ENCODE data around the gene RTN4R.
A peak's percentile ranks its signal among the peaks of the same experiment; 100 is the strongest.

RTN4R gene

DNA sequence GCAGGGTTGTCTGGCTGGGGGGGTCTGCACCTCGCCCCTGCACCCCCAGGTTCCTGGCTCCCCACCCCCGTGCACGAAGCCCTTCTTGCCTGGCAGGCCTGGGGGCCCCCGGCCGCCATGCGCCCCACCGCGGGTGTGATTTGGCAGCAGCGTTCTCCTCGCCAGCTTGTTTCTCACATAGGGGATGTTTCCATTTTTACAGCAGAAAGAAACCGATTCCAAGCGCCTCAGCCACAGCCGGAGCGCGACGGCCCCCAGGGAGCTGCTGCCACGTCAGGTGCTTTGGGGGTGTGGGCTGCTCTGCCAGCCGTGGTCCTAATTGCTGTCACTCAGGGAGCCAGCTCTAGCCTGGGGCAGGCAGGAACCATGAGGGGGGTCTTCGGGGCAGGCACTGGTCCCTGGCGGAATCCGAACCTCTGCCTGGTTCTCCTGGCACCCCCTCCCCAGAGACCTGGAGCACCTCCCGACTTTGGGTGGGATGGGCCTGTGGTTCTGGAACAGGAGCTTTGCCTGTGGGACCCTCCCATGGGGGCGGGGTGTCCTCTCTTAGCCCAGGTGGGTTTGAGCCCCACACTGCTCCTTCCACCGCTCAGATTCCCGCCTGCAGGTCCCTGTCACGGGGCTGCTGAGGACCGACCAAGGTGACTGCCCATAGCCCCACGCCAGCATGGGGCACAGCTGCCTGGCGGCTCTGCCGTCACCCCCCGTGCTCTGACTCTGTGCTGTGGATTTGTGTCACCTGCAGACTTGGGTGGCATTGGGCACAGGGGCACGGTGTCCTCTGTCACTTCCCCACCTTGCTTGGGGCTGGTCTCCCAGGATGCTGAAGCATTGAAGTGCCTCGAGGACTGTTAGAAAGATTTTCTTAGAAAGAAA, 54.0 kb downstream of the RTN4R start:
- DNase-seq (ENCODE audit: low spot score) = no peak

DNA sequence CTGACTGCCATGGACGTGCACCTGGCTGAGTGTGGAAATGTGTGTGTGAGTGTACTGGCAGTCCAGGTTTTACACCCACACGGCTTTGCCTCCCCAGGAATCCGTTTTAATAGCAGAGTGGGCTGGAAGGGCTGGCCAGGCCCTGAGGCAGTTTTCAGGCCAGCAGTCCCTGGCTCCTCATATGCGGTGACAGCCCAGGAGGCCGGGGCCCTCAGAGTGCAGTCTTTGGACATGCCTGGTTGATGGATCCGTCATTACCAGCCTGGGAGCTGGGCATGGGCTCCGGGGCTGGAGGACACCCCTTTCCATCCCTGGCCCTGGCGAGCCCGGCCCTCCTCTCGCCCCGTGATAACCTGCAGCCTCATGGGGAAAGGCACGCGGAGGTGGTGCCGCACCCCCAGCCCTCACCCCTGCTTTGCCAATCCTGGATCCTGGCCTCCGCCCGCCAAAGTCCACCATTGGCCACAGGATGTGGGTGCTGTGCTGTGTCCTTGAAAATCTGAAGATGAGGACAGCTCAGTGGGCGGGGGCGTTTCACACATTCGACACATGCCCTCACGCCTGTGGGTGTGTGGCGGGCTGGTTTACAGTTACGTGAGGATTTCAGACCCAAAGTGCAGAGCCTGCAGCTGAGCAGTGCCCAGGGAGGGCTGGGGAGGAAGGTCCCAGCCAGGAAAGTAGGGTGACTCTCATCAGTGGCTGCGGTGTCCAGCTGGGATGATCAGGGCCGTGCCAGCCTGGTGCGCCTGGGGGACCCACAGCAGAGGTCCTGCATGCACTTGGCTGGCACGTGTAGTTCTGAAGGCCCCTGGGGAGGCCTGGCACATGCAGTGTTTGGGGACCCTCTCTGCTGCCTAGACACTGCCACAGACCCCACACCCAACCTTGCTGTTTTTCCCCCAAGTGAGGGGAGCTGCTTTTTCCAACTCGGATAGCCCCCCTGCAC, 55.1 kb downstream of the RTN4R start:
- DNase-seq (ENCODE audit: low spot score) = no peak

DNA sequence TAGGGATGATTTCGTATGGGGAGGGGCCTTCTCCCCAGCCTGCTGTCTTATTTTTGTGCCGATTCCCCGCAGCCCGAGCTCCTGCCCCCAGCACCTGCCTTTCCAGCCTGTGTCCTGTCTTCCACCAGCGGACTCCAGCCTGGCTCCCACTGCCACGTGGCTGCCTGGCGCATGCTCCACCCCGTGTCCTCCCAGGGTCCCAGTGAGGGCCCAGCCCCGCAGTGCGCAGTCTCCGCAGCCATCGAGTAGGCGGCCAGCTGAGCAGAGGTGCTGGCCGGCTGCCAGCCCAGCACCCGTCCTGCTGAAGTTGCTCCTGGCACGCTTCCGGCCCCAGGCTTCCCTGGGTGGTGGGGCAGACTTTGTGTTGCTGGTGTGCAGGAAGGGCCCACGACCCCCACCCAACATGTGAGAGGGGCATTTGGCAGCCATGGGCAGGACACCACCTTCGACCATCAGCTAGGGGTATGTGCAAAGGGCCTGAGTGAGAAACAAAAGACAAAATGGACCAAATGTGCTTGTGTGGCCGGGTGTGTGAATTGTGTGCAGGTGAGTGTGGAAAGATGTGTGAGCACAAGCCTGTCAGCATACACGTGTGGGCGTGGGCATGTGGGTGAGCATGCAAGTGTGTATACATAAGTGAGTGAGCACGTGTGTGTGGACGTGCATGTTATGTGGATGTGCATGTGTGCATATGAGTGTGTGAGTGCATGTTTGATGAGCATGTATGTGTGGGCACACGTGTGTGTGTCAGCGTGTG, 55.9 kb downstream of the RTN4R start:
- DNase-seq (ENCODE audit: low spot score) = no peak

DNA sequence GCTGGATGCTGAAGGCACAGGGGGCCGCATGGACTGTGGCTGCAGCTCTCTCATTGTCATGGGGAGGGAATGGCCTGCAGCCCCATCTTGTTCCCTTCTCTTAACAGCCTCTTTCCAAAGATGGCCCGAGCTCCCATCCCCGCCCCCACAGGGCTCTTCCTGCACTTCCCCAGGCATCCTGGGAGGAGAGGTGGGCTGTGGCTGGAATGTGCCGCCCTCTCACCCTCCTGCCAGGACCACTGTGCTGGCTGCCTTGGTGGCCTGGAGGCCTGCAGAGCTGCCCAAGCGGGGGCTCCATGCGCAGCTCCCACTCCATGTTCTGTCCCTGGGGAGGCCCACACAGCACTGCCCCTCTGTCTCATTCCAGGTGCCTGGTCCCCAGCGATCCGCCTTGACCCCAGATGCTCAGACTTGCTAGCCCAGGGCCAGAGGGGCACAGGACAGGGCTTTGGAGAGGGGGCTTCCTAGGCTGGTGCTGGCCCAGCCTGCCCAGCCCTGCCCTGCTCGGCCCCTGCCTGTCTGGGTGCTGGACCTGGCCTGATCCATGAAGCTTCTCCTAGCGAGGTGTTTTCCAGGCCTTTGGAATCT, 56.6 kb downstream of the RTN4R start:
- no peak for DNase-seq (ENCODE audit: low spot score)

DNA sequence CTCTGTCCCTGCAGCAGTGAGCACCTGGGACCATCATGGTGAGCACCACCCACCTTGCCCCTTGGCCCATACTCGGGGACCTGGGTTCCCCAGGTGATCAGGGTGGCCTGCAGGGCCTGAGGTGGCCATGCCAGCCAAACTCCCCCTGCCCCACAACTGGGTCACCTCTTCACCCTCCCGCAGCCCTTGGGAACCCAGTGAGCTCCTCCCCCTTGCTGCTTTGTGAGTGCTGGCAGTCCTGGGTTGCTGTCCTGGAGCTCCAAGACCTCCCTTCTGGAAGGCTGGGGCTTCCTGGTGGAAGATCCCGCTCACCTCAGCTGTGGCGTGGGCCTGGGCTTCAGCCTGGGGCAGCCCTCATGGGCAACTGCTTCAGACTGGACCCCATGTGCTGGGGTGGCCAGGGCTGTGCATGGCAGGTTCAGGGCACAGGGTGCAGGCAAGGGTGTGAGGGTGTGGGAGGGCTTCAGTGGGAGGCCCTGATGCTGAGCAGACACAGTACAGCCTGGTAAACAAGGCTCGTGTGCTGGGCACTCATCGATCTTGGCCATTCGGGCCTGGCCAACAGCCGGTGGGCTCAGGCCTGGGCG, 57.6 kb downstream of the RTN4R start:
- DNase-seq (ENCODE audit: low spot score) = no peak

DNA sequence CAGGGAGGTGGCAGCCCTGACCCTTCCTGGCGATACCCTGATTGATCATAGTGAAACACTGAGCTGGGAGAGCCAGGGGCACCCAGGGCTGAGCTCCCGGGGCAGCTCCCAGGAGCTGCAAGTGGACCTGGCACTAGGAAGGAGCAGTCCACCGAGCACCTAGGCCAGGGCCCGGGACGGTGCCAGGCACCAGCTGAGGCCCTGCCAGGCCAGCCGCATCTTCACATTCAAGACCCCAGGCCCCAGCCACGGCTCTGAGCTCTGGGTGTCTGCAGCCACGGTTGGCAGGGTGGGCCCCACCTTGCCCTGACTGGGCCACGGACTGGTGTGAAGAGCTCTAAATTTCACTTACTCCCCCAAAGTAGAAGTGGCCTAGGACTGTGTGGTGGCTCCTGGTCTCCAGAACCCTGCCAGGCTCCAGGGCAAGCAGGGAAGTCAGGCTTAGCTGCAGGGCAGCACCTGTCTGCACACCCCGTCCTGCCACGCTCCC, 58.3 kb downstream of the RTN4R start:
- DNase-seq (ENCODE audit: low spot score) = no peak

DNA sequence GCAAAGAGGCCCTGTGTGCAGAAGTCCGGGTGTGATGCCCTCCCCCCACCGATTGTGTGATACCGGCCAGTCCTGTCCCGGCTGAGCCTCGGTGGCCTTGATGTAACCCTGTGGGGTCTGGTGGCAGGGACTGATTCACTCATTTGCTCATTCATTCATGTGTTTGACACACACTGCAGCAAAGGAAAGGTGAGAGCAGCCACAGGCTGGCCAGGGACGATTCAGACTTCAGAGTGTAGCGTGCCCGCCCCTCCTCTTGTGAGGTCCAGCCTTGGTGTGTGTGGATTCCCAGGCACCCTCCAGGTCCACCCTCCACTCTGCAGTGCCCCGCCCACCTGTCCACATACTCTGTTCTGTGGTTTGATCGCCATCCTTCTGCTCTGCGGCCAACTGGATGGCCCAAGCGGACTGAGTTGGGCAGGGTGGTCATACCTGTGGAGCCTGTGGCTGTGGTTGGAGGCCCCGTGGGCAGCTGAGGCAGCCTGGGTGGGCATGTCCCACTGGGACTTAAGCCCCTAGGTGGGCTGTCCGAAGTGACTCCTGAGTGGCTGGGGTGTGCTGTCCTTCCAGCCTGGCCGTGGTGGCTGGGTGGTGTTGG, 59.3 kb downstream of the RTN4R start:
- DNase-seq (ENCODE audit: low spot score) = no peak

DNA sequence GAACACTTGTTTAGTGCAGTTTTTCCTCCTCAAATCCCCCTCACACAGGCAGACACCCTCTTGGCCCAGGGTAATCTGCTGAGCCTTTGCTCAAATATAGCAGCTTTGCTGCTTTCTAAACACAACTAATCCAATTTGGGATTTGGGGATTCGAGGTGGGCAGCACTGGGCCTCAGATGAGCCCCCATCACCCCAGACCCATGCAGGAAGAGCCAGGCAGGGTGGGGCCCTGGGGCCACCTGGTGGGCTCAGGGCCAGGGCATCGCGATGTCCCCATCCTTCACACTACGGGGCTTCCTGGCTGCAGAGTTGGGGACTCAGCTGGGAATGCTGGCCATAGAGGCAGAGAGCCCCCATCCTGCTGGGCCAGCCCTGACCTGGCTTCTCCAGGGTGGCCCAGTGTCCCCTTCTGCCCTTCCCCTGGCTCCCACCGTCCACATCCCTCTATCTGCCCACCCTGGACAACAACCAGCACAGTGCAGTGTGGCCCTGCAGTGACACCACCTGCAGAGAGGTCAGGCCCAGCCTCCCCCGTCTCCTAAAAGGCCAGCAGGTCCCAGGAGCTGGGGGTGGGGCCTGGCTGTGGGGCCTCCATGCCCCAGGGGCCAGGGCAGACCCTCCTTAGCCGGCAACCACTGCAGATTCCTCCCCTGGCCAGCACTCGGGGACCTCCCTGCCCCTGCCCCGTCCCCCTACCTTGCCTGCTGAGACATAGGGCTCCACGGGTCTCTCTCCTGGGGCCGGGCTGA, 60.7 kb downstream of the RTN4R start:
- no peak for DNase-seq (ENCODE audit: low spot score)

DNA sequence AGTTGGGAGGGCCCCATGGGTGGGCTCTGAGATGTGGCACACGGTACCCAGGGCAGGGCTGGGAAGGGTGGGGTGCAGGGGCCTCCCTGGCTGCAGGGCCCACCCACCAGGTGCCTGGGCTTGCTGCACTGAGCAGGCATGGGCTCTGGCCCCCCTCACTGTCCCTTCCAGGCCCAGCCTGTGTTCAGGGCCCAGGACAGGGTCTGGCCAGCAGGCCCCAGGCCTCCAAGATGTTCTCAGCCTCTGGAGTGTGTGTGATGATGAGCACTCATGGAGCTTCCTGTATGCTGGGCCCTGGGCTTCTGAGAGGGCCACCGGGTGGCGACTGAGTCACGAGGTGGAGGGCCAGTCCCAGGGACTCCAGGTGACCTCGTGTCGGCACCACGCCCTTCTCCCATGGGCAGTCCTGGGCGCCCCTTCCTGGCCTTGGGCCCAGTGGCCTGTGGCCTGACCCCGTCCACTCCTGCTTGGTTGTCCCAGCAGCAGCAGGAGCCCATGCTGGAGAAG, 61.4 kb downstream of the RTN4R start:
- DNase-seq (ENCODE audit: low spot score) = peak; percentile 12

DNA sequence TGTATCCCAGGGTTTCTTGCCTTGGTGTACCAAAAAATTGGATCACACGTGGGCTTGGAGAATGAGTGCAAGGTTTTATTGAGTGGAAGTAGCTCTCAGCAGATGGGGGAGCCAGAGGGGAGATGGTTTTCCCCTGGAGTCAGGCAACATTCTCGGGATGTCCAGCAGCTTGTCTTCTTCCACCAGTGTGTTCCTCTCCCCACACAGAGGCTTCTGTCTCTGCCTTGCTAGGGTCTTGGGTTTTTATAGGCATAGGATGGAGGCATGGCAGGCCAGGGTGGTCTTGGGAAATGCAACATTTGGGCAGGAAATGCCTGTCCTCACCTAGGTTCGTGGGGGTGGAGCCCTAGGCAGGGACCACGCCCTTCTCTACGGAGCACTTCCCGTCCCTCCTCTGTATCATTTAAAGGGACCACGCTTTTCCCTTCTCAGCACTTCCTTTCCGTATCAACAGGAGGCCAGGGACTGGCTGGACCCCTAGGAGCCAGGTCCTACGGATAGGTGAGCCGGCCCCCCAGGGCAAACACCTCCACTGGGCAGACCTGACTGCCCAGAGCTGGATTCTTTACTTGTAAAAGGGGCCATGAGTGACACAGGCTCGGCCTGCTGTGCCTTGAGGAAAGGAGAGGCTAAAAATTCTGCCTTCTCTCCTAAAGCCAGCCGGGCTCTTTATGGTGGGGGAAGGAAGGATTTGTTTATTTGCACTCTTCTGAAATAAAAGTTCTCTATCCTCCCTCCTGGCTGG, 62.0 kb downstream of the RTN4R start:
- peak; percentile 78 for DNase-seq (ENCODE audit: low spot score)

DNA sequence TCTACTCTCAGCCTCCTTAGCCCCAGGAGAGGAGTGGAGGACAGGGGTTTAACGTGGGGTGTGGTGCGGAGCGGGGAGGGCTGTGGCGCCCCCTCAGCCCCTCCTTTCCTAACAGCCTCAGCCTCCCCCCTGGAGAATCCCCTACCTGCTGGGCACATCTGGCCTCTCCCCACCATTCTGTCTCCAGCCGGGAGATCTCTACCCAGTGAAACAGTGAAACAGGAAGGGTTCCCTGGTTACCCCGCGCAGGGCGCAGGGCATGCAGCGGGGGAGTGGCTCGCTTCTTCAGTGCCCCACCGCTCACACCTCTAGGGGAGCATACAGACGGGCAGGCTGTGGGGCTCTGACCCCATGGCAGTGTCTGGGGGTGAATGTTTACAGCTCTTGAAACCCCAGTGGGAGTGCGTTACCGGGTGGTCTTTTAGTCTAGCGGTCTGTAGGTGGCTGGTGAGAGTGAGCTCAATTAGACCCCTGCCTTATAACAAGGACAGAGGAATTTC, 62.6 kb downstream of the RTN4R start:
- DNase-seq (ENCODE audit: low spot score) = no peak

DNA sequence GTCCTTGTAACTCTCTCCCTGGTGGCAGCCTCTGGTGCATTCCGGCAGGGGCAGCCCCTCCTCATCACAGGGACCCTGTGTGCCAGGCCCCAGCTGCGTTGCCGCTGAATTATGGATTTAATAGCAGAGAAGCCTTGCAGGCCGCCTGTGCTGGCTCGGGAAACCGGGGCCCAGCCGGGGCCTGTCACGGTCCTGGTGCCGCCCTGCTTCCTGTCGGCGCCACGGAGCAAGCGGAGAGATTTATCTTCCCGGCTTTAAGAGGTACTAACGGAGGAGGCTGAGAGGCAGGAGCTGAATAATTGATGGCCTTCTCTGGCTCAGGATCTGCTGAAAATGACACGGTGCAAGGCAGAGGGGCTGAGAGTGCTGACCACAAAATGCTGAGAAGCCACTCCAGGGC, 63.3 kb downstream of the RTN4R start:
- DNase-seq (ENCODE audit: low spot score) = no peak

DNA sequence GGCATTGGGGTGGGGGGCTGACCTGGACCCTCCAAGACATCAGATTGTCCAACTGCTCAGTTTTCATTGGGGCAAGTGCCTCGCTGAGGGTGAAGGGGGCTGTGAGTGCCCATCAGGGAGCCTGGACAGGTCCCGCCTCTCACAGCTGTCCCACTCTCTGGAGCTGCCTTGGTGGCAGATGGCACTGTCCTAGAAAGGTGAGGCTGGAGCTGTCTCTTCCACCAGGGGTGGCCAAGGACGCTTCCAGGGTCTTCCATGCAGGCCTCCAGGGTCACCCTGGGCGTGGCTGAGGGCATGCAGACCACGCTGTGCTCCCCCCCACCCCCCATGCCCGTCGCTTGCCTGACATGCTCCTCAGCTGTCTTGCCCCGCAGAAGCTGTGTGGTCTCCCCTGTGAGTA, 63.8 kb downstream of the RTN4R start:
- DNase-seq (ENCODE audit: low spot score) = no peak

DNA sequence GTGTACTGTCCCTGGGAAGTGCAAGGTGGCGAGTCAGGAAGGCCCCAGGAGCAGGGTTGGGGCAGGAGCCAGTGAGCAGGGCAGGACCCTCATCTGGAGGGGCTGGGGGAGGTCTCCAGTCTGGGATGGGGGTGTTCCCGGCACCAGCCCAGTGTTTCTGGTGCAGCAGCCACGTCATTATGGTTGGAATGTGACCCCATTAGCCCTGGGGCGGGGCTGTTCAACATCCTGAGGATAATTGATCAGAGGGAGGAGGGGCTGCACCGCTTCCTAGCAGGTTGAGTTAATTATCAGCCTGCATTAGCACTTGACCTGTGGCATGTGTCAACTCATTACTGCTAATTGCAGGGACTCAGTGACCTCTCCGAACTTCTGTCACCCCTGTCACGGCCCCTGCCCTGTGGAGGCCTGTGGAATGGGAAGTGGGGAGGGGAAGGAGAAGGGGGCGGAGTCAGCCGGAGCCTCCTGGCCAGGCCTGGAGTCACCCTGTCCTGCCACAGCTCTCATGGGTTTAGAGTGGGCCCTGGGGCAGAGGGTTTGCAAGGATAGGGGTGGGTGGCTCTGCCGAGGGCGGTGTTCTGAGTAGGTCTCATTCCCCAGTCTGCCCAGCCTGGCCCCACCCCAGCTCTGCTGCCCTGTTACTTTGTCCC, 64.4 kb downstream of the RTN4R start:
- DNase-seq (ENCODE audit: low spot score) = no peak

DNA sequence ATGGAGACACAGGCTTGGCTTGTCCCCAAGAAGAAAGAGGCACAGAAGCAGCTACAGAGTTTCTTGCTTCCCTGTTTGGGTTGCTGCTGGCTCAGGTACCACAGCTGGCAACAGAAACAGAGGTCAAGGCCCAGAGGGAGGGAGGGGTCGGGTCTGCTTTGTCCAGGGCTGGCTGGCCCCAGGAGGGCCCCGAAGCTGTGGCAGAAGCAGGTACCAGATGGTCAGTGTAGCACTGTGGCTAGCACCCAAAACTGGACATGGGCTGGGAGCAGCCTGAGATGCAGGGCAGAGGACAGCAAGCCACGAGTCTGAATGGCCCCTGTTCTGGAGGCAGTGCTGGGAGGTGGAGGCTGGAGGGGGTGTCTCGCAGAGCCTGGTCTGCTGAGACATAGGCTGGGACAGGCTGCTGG, 65.0 kb downstream of the RTN4R start:
- no peak for DNase-seq (ENCODE audit: low spot score)

DNA sequence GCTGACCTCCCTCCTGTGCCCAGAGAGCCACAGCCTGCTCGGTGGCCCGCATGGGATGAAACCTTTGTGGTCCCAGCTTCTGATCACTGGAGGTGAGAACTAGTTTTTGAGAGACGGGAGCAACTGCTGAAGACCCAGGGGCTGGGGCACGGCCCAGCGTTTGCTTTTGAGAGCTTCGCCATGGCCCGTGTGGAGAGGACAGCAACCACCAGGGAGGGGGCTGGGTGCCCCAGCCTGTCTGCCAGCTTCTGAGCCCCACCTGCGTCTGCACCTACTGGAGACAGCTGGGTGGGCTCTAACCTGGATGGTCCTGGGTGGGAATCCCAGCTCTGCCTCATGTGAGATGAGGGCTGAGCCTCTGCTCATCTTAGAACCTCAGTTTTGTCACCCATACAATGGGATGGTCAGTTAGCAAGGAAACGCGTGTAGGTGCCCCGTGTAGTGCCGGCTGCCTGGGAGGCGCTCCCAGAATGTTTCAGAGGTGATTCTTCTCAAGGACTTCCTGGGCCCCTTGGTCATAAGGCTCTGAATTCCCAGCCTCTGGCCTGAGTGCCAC, 66.2 kb downstream of the RTN4R start:
- DNase-seq (ENCODE audit: low spot score) = no peak

DNA sequence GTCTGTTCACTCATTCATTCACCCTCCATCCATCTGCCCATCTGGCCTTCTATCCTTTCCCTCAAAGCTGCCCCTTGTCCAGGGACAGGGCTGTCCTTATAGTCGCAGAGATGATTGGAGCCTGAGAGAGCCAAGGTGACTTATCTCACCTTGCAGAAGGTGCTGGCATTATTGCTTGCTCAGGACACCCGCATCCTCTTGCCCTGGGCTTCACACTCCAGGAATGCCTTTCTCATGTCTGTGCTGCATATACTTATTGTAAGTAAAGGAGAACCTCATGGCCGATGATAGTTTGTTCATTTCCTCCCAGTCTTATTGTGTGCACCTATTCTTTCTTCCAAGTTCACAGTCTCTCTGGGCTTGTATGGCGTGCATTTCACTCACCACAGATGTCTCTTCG, 68.2 kb downstream of the RTN4R start:
- DNase-seq (ENCODE audit: low spot score) = no peak

DNA sequence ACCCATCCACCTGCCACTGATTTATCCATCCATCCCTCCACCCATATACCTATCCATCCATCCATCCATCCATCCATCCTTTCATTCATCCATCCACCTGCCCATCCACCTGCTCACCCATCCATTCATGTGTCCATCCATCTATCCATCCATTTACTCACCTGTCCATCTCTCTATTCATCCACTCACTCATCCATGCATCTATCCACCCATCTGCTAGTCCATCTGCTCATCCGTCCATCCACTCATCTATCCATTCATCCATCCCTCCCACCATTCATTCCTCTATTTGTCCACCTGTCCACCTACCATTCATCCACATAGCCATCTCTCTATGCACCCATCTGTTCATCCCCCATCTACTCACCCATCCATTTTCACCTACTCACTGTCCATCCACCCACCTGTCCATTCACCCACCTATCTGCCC, 68.7 kb downstream of the RTN4R start:
- DNase-seq (ENCODE audit: low spot score) = no peak
